Neural progenitor cell (in vitro differentiated cells): ENCODE results near the gene MYH15. TPM values are rescaled to one million over a fixed set of nuclear protein-coding genes. Genes with fewer than 3 reads are reported as not detected.
A peak's percentile ranks its signal among the peaks of the same experiment; 100 is the strongest.

ENCODE experiments used
- DNase-seq: peaks from one replicate; pipeline ENCODE4 v3.0.0-alpha.2; 2016; ENCODE audit warnings: low spot score
- H2AFZ ChIP-seq: fragments of 200-600 bp; sonication (generic); replicated peaks from 2 replicates; pipeline ENCODE4 v1.6.1; 2016; ENCODE audit warnings: antibody characterized with exemption
- H3F3A ChIP-seq: fragments of 200-600 bp; sonication (generic); 2 replicates; pipeline ENCODE4 v1.6.1; 2016; ENCODE audit warnings: antibody characterized with exemption, low read depth
- H3K27ac ChIP-seq: fragments of 200-600 bp; sonication (generic); 2 replicates; pipeline ENCODE4 v1.5.1; 2016; ENCODE audit warnings: mild to moderate bottlenecking
- H3K27me3 ChIP-seq: fragments of 200-600 bp; sonication (generic); 2 replicates; pipeline ENCODE4 v1.6.1; 2016; ENCODE audit warnings: mild to moderate bottlenecking, moderate library complexity
- H3K36me3 ChIP-seq: fragments of 200-600 bp; sonication (generic); 2 replicates; pipeline ENCODE4 v1.5.1; 2016
- H3K4me1 ChIP-seq: fragments of 200-600 bp; sonication (generic); 2 replicates; pipeline ENCODE4 v1.6.1; 2016; ENCODE audit warnings: mixed run types
- H3K4me2 ChIP-seq: fragments of 200-600 bp; sonication (generic); 2 replicates; pipeline ENCODE4 v1.6.1; 2016
- H3K4me3 ChIP-seq: fragments of 200-600 bp; sonication (generic); 2 replicates; pipeline ENCODE4 v1.5.1; 2016
- H3K79me2 ChIP-seq: fragments of 200-600 bp; sonication (generic); 2 replicates; pipeline ENCODE4 v1.6.1; 2016; ENCODE audit warnings: low read depth
- H3K9ac ChIP-seq: fragments of 200-600 bp; sonication (generic); 2 replicates; pipeline ENCODE4 v1.6.1; 2016
- H3K9me3 ChIP-seq: fragments of 200-600 bp; sonication (generic); 2 replicates; pipeline ENCODE4 v1.5.1; 2016; ENCODE audit warnings: low read depth
- H4K20me1 ChIP-seq: fragments of 200-600 bp; sonication (generic); 2 replicates; pipeline ENCODE4 v1.6.1; 2016; ENCODE audit warnings: low read depth
- H3K27ac Mint-ChIP-seq: 3 replicates; pipeline ENCODE4 v1.8.0; 2021; ENCODE audit warnings: mixed read lengths
- H3K27me3 Mint-ChIP-seq: 2 replicates; pipeline ENCODE4 v1.8.0; 2022; ENCODE audit warnings: low read depth, mild to moderate bottlenecking, inconsistent platforms, moderate library complexity, mixed read lengths; ENCODE audit not compliant: insufficient read depth
- H3K36me3 Mint-ChIP-seq: 3 replicates; pipeline ENCODE4 v1.8.0; 2021; ENCODE audit warnings: mixed read lengths
- H3K4me1 Mint-ChIP-seq: 3 replicates; pipeline ENCODE4 v1.8.0; 2021; ENCODE audit warnings: mixed read lengths
- H3K4me3 Mint-ChIP-seq: 3 replicates; pipeline ENCODE4 v1.8.0; 2021; ENCODE audit warnings: mild to moderate bottlenecking, moderate library complexity, mixed read lengths
- H3K9me3 Mint-ChIP-seq: 3 replicates; pipeline ENCODE4 v1.8.0; 2020; ENCODE audit warnings: mixed read lengths
- EZH2 ChIP-seq: fragments of 200-600 bp; sonication (generic); IDR thresholded peaks from 2 replicates; pipeline ENCODE4 v1.6.1; 2017; ENCODE audit warnings: antibody characterized with exemption, mild to moderate bottlenecking, moderate library complexity
- EZH2phosphoT487 ChIP-seq: fragments of 200-600 bp; sonication (generic); IDR thresholded peaks from 2 replicates; pipeline ENCODE4 v1.6.1; 2017; ENCODE audit warnings: antibody characterized with exemption
- total RNA-seq: library from RNA; depleted of rRNA; stranded (reverse); fragments of >200 nt; gene quantifications from 2 replicates; pipeline ENCODE4 v1.2.3, GENCODE V29; 2015; ENCODE audit warnings: low replicate concordance
- TF ChIP-seq, protein P1 (sequence below): fragments of 200-600 bp; sonication (generic); IDR thresholded peaks from 2 replicates; pipeline ENCODE4 v1.5.1; 2017; ENCODE audit warnings: antibody characterized with exemption, mild to moderate bottlenecking

The MYH15 gene
- total RNA-seq, 1 donor from 2014 or later, result not detected

DNA sequence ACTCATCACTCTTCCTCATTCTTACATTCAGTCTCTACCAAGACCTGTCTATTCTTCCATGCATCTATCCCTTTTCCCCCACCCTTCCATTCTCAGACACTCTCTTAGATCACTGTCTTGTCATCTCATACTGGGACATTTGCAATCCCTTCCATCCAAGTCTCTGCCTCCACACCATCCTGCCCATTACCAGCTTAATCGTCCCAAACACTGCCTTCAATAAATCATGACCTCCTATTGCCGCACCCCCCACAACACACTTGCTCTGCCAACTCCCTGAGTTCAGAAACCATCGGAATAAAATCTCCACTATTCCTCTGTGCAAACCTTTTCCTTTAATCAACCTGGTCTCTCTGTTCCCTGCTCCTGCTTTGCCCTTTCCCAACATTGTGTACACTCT is 18.9 kb downstream of the MYH15 start:
- Mint-ChIP-seq H3K27me3 (no peaks in the 10 kb centered on the region), H3K4me3 (no peak overlapping the region), H3K9me3 (no peaks in the 10 kb centered on the region), H3K36me3 (no peaks in the 10 kb centered on the region), H3K27ac (no peak overlapping the region), H3K4me1 (peaks cover 15% of the 10 kb centered on the region)
- no peak overlapping the region for H2AFZ ChIP-seq
- H3K4me3 ChIP-seq, result no peak overlapping the region
- H3K9me3 ChIP-seq, result no peaks in the 10 kb centered on the region
- H3K4me1 ChIP-seq, result peaks cover 12% of the 10 kb centered on the region
- H3K79me2 ChIP-seq, result no peaks in the 10 kb centered on the region
- no peaks in the 10 kb centered on the region for H3F3A ChIP-seq
- H3K36me3 ChIP-seq, result no peaks in the 10 kb centered on the region
- H4K20me1 ChIP-seq, result no peaks in the 10 kb centered on the region
- no peak overlapping the region for H3K27ac ChIP-seq
- no peak overlapping the region for H3K4me2 ChIP-seq
- no peaks in the 10 kb centered on the region for H3K27me3 ChIP-seq
- no peak for DNase-seq
- TF ChIP-seq EZH2phosphoT487 (no peak), EZH2 (no peak)
- TF ChIP-seq, protein P1, sequence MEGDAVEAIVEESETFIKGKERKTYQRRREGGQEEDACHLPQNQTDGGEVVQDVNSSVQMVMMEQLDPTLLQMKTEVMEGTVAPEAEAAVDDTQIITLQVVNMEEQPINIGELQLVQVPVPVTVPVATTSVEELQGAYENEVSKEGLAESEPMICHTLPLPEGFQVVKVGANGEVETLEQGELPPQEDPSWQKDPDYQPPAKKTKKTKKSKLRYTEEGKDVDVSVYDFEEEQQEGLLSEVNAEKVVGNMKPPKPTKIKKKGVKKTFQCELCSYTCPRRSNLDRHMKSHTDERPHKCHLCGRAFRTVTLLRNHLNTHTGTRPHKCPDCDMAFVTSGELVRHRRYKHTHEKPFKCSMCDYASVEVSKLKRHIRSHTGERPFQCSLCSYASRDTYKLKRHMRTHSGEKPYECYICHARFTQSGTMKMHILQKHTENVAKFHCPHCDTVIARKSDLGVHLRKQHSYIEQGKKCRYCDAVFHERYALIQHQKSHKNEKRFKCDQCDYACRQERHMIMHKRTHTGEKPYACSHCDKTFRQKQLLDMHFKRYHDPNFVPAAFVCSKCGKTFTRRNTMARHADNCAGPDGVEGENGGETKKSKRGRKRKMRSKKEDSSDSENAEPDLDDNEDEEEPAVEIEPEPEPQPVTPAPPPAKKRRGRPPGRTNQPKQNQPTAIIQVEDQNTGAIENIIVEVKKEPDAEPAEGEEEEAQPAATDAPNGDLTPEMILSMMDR, result no peak
- no peak overlapping the region for H3K9ac ChIP-seq

DNA sequence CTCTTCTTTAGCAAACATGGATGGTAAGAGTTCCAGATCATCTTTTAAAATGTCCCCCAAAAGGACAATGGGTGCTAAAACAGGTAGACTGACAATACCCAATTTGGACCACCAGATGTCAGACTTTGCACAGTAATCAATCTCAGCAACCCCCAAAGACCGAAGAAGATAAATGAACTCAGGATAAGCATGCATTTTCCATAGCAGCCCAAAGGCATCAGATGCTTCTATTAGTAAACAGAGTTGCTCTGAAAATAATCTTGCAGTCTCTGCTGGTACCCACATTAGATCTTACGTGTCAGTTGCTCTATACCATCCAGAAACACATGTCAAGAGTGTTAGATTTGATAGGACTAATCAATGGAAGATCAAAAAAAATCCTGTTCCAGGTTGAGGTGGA is 20.6 kb downstream of the MYH15 start:
- TF ChIP-seq, protein P1, result peak; percentile 92
- no peak for TF ChIP-seq EZH2
- H3K36me3 Mint-ChIP-seq, result no peaks in the 10 kb centered on the region
- peak; percentile 68 for DNase-seq
- no peaks in the 10 kb centered on the region for H3K27me3 ChIP-seq
- H2AFZ ChIP-seq, result peak overlapping the region; percentile 78
- H3K79me2 ChIP-seq, result no peaks in the 10 kb centered on the region
- no peaks in the 10 kb centered on the region for H4K20me1 ChIP-seq
- no peak overlapping the region for H3K4me2 ChIP-seq
- no peaks in the 10 kb centered on the region for H3K9me3 Mint-ChIP-seq
- no peak overlapping the region for H3K9ac ChIP-seq
- peaks cover 12% of the 10 kb centered on the region for H3F3A ChIP-seq
- no peak overlapping the region for H3K27ac ChIP-seq
- no peak overlapping the region for H3K4me3 ChIP-seq
- no peak overlapping the region for H3K27ac Mint-ChIP-seq
- H3K4me3 Mint-ChIP-seq, result no peak overlapping the region
- peaks cover 29% of the 10 kb centered on the region for H3K4me1 ChIP-seq
- no peaks in the 10 kb centered on the region for H3K36me3 ChIP-seq
- H3K9me3 ChIP-seq, result no peaks in the 10 kb centered on the region
- peaks cover under 1% of the 10 kb centered on the region for H3K27me3 Mint-ChIP-seq
- peaks cover 29% of the 10 kb centered on the region for H3K4me1 Mint-ChIP-seq

DNA sequence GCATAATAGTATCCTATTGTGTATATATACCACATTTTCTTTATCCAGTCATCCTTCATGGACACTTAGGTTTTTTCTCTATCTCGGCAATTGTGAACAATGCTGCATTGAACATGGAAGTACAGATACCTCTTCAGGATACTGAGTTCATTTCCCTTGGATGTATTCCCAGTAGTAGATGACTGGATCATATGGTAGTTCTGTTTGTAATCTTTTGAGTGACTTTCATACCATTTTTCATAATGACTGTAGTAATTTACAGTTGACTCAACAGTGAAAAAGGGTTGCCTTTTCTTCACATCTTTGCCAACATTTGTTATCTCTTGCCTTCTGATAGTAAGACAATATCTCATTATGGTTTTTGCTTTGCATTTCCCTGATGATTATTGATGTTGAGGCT is 21.8 kb downstream of the MYH15 start:
- no peaks in the 10 kb centered on the region for H4K20me1 ChIP-seq
- Mint-ChIP-seq H3K27ac (no peak overlapping the region), H3K27me3 (peaks cover 3% of the 10 kb centered on the region)

More for the DNA sequence above, 21.8 kb downstream of the MYH15 start:
- Histone ChIP-seq H3K4me2 (no peak overlapping the region), H2AFZ (no peak overlapping the region), H3K4me1 (peaks cover 29% of the 10 kb centered on the region), H3K4me3 (no peak overlapping the region), H3K27ac (no peak overlapping the region), H3K27me3 (no peaks in the 10 kb centered on the region), H3F3A (peaks cover 17% of the 10 kb centered on the region), H3K9ac (no peak overlapping the region), H3K36me3 (no peaks in the 10 kb centered on the region), H3K79me2 (no peaks in the 10 kb centered on the region), H3K9me3 (no peaks in the 10 kb centered on the region)
- no peaks in the 10 kb centered on the region for H3K36me3 Mint-ChIP-seq
- H3K4me1 Mint-ChIP-seq, result peaks cover 31% of the 10 kb centered on the region
- no peaks in the 10 kb centered on the region for H3K9me3 Mint-ChIP-seq
- TF ChIP-seq, protein P1, result no peak
- TF ChIP-seq EZH2 (no peak), EZH2phosphoT487 (no peak)
- no peak overlapping the region for H3K4me3 Mint-ChIP-seq
- DNase-seq, result no peak
